GM12878 (cell line): ENCODE data around the gene UBXN7. TPM values are rescaled to one million over a fixed set of nuclear protein-coding genes. Genes with fewer than 3 reads are reported as not detected.
A peak's percentile ranks its signal among the peaks of the same experiment; 100 is the strongest.
"Not testable (repeated sequence)": the region's sequence is repeated elsewhere in the genome, so short reads cannot be mapped to it uniquely, and the experiment has no call there.

Experiments used
- ATAC-seq: fragments of 200-7000 bp; cut with Tn5 transposase; 3 replicates; pipeline ENCODE4 v1.9.1; 2020; ENCODE audit warnings: mild to moderate bottlenecking, moderate library complexity
- BruUV-seq: library from RNA; stranded (reverse); fragments of 400-500 nt; replicated peaks from 2 replicates; lab custom pipeline; 2021; lab: Mats Ljungman, UMichigan
- CTCF ChIA-PET: fragments of 300-600 bp; sonication (Branson Sonifier 250); formaldehyde crosslinking; extraction: SDS; loops from one replicate; lab custom pipeline; 2021; ENCODE audit warnings: inconsistent platforms; lab: Yijun Ruan, JAX
- POLR2A ChIA-PET: fragments of 350-600 bp; formaldehyde crosslinking; extraction: SDS; loops from one replicate; lab custom pipeline; 2021; ENCODE audit warnings: inconsistent platforms; lab: Charles Lee
- RAD21 ChIA-PET: fragments of 300-600 bp; sonication (Branson Sonifier 250); formaldehyde crosslinking; loops from one replicate; lab custom pipeline; 2023; ENCODE audit warnings: antibody characterized with exemption; ENCODE audit not compliant: unreplicated experiment; lab: Charles Lee
- SMC1A ChIA-PET: fragments of 300-600 bp; sonication (Branson Sonifier 250); formaldehyde crosslinking; loops from one replicate; lab custom pipeline; 2023; ENCODE audit not compliant: unreplicated experiment, uncharacterized antibody; lab: Charles Lee
- DNase-seq: peaks from one replicate; pipeline ENCODE4 v3.0.0-alpha.2; 2011; ENCODE audit warnings: low read depth, low spot score
- FAIRE-seq: peaks from 3 replicates; lab custom pipeline; 2011; peaks lifted over from hg19 to GRCh38; lab: Jason Lieb, UNC
- H2AFZ ChIP-seq: 2 replicates; pipeline ENCODE4 v1.6.0; 2011; ENCODE audit warnings: low read depth, low read length, control low read depth; ENCODE audit not compliant: control insufficient read depth
- H3K27ac ChIP-seq: 2 replicates; pipeline ENCODE4 v1.5.1; 2011; ENCODE audit warnings: control low read depth; ENCODE audit not compliant: control insufficient read depth, insufficient read depth
- H3K27me3 ChIP-seq, 2 experiments: replicated peaks in 1 of 2; 2 replicates each; pipeline versions ENCODE4 v1.6.0 to v1.6.1; 2011; ENCODE audit warnings: low read length in 1 of 2; ENCODE audit not compliant: control insufficient read depth in 2 of 2, insufficient read depth in 2 of 2
- H3K36me3 ChIP-seq, 2 experiments: 2 replicates each; pipeline ENCODE4 v1.5.1; 2011; ENCODE audit warnings: low read length in 1 of 2; ENCODE audit not compliant: control insufficient read depth in 2 of 2, insufficient read depth in 2 of 2
- H3K4me1 ChIP-seq: 2 replicates; pipeline ENCODE4 v1.6.1; 2011; ENCODE audit warnings: mild to moderate bottlenecking, low read length, moderate library complexity, mixed read lengths; ENCODE audit not compliant: control insufficient read depth, insufficient read depth
- H3K4me2 ChIP-seq: 2 replicates; pipeline ENCODE4 v1.6.0; 2011; ENCODE audit warnings: control low read depth; ENCODE audit not compliant: control insufficient read depth, insufficient read depth
- H3K4me3 ChIP-seq: fragments of 200-600 bp; sonication (generic); 2 replicates; pipeline ENCODE4 v1.5.1; 2016
- H3K79me2 ChIP-seq: 2 replicates; pipeline ENCODE4 v1.6.0; 2011; ENCODE audit warnings: low read length; ENCODE audit not compliant: control insufficient read depth, insufficient read depth
- H3K9ac ChIP-seq: 2 replicates; pipeline ENCODE4 v1.8.0; 2011; ENCODE audit warnings: low read length, control low read depth, mixed read lengths; ENCODE audit not compliant: control insufficient read depth, insufficient read depth
- H3K9me3 ChIP-seq: replicated peaks from 3 replicates; pipeline ENCODE4 v1.5.1; 2011; ENCODE audit warnings: mild to moderate bottlenecking, low read length; ENCODE audit not compliant: control insufficient read depth, insufficient read depth
- H4K20me1 ChIP-seq: 2 replicates; pipeline ENCODE4 v1.6.0; 2011; ENCODE audit not compliant: control insufficient read depth, insufficient read depth
- ATF2 ChIP-seq: IDR thresholded peaks from 2 replicates; pipeline ENCODE4 v1.6.1; 2012; ENCODE audit warnings: low read length, inconsistent platforms
- ATF7 ChIP-seq: fragments of 450-650 bp; IDR thresholded peaks from 2 replicates; pipeline ENCODE4 v1.6.1; 2016; ENCODE audit warnings: low read depth, mild to moderate bottlenecking
- BCL3 ChIP-seq: IDR thresholded peaks from 2 replicates; pipeline ENCODE4 v1.6.1; 2011; ENCODE audit warnings: borderline replicate concordance, low read depth, mild to moderate bottlenecking, moderate library complexity, low read length; ENCODE audit not compliant: insufficient read depth, poor library complexity, severe bottlenecking
- CBFB ChIP-seq: IDR thresholded peaks from 2 replicates; pipeline ENCODE4 v1.6.1; 2016; ENCODE audit warnings: antibody characterized with exemption, low read depth
- CUX1 ChIP-seq: IDR thresholded peaks from 2 replicates; pipeline ENCODE4 v1.6.1; 2012; ENCODE audit warnings: improper control_type of control experiment, low read depth, low read length; ENCODE audit not compliant: insufficient replicate concordance
- FOXM1 ChIP-seq: IDR thresholded peaks from 2 replicates; pipeline ENCODE4 v1.6.1; 2012; ENCODE audit warnings: low read depth, mild to moderate bottlenecking, inconsistent platforms, low read length, moderate library complexity
- HDGF ChIP-seq: fragments of 450-650 bp; IDR thresholded peaks from 2 replicates; pipeline ENCODE4 v1.6.1; 2016; ENCODE audit warnings: antibody characterized with exemption
- MEF2B ChIP-seq: fragments of 450-650 bp; IDR thresholded peaks from 2 replicates; pipeline ENCODE4 v1.6.1; 2018; ENCODE audit warnings: mild to moderate bottlenecking, moderate library complexity; ENCODE audit not compliant: partially characterized antibody, poor library complexity, severe bottlenecking
- MLLT1 ChIP-seq: fragments of 450-650 bp; IDR thresholded peaks from 2 replicates; pipeline ENCODE4 v1.6.1; 2016; ENCODE audit warnings: mild to moderate bottlenecking
- PML ChIP-seq: IDR thresholded peaks from 2 replicates; pipeline ENCODE4 v1.6.1; 2012; ENCODE audit warnings: low read length, inconsistent platforms
- RUNX3 ChIP-seq: IDR thresholded peaks from 2 replicates; pipeline ENCODE4 v1.6.1; 2012; ENCODE audit warnings: low read length, inconsistent platforms
- SMAD1 ChIP-seq: fragments of 450-650 bp; IDR thresholded peaks from 2 replicates; pipeline ENCODE4 v1.6.1; 2018; ENCODE audit warnings: mild to moderate bottlenecking, low read depth; ENCODE audit not compliant: partially characterized antibody
- ZBED1 ChIP-seq: IDR thresholded peaks from 2 replicates; pipeline ENCODE4 v1.6.1; 2016; ENCODE audit warnings: borderline replicate concordance
- WGBS: methylation state at CpG from one replicate; pipeline ENCODE4 v1.1.6; 2016; ENCODE audit warnings: low lambda C conversion rate; ENCODE audit not compliant: insufficient replicate concordance, insufficient coverage; ENCODE audit errors: missing lambda C conversion rate; 5-methylcytosine and 5-hydroxymethylcytosine counted together
- in situ Hi-C: fragments of 300-500 bp; cut with MboI; formaldehyde crosslinking; loops from 9 replicates; pipeline ENCODE4 v1.14.3; 2018; ENCODE audit warnings: mixed read lengths
- intact Hi-C: fragments of 100-400 bp; cut with micrococcal nuclease; formaldehyde crosslinking; loops from one replicate; pipeline ENCODE4 v1.14.2; 2022; ENCODE audit not compliant: unreplicated experiment
- polyA plus RNA-seq, 11 experiments: library from polyadenylated mRNA; depleted of rRNA in 4 of 11; unstranded in 6 of 11; stranded (reverse) in 5 of 11; fragments of >200 nt; fragmentation: Nextera tagmentation in 4 of 11; fragmentation: Illumina TruSeq in 1 of 11; extraction: Ambion mirVana in 4 of 11; extraction: Trizol in 1 of 11; gene quantifications; 1 replicate in 1 of 11; 2 replicates in 10 of 11; pipeline versions ENCODE4 v1.2.1 to v1.2.3, GENCODE V29; 2011 to 2016; ENCODE audit warnings: inconsistent platforms in 2 of 11, missing spikeins in 2 of 11, low read depth in 1 of 11
- total RNA-seq, 4 experiments: library from RNA; depleted of rRNA in 3 of 4; stranded (reverse); fragments of >200 nt in 3 of 4; fragmentation: Illumina TruSeq in 1 of 4; extraction: Trizol in 1 of 4; gene quantifications; 2 replicates each; pipeline versions ENCODE4 v1.2.1 to v1.2.3, GENCODE V29; 2013 to 2021

The UBXN7 gene
- total and polyA plus RNA-seq, 10 of the 15 experiments (the other 5 are each of a cell fraction or from before 2014, with no cell fraction given) = 4.8 to 78.4 (median 24.9) TPM

- peak overlapping the region; percentile 96 for H3K27ac ChIP-seq
- H3K79me2 ChIP-seq, H3K9me3 ChIP-seq, H4K20me1 ChIP-seq, H3K27me3 ChIP-seq, H3K36me3 ChIP-seq, POLR2A ChIA-PET, H3K4me2 ChIP-seq, in situ Hi-C loops, H2AFZ ChIP-seq, H3K4me3 ChIP-seq, ATAC-seq, BruUV-seq, H3K4me1 ChIP-seq, H3K9ac ChIP-seq: not testable (repeated sequence)
- ChIA-PET SMC1A (interaction anchor here (1.7 kb wide), 1 partner anchor 22 kb away, joined by 11 read pairs; no protein-coding TSS in a partner anchor), RAD21 (interaction anchor here (1.2 to 3.2 kb wide), 2 partner anchors 23 to 24 kb away, joined by 3 to 24 read pairs; no protein-coding TSS in a partner anchor), CTCF (interaction anchor here (0.6 to 2.8 kb wide), 2 partner anchors 24 to 31 kb away, joined by 3 to 9 read pairs; no protein-coding TSS in a partner anchor)
- intact Hi-C loops = loop anchor here (1.0 kb wide), 1 partner anchor 23 kb away; no protein-coding TSS in a partner anchor
- FAIRE-seq (peak; percentile 78), DNase-seq (peak; percentile 97)
- 0% methylated on average over 1 of the region's 1 CpG for WGBS
- peak; percentile 87 for TF ChIP-seq MLLT1
- TF ChIP-seq ATF2 = peak; percentile 100
- peak; percentile 97 for TF ChIP-seq CUX1
- TF ChIP-seq HDGF = peak; percentile 96
- 0 out of 2 replicates have a peak, but pooled peaks have one; percentile 36 for TF ChIP-seq CBFB
- peak; percentile 75 for TF ChIP-seq FOXM1
- peak; percentile 48 for TF ChIP-seq ATF7
- TF ChIP-seq BCL3 = peak; percentile 98
- TF ChIP-seq PML = peak; percentile 30; the same call in 1 of the 2 replicates
- peak; percentile 61 for TF ChIP-seq MEF2B
- peak; percentile 98 for TF ChIP-seq ZBED1
- TF ChIP-seq SMAD1 = peak; percentile 96
- peak; percentile 47; the same call in 1 of the 2 replicates for TF ChIP-seq RUNX3
Measured at GRCh38 chr3:196462680-196463477, 30.7 kb upstream of the UBXN7 start.
